PC-9 (cell line): Measurements from ENCODE around the gene SEMA6C. TPM values are rescaled to one million over a fixed set of nuclear protein-coding genes. Genes with fewer than 3 reads are reported as not detected.

Experiments
- BruUV-seq: library from RNA; stranded (reverse); fragments of 400-500 nt; replicated peaks from 2 replicates; lab custom pipeline; 2021; lab: Mats Ljungman, UMichigan
- CTCF ChIA-PET: fragments of 300-600 bp; sonication (Branson Sonifier 250); formaldehyde crosslinking; loops from one replicate; lab custom pipeline; 2022; ENCODE audit warnings: antibody characterized with exemption; lab: Charles Lee
- POLR2A ChIA-PET: fragments of 300-600 bp; sonication (Branson Sonifier 250); formaldehyde crosslinking; loops from one replicate; lab custom pipeline; 2022; ENCODE audit warnings: antibody characterized with exemption; ENCODE audit not compliant: unreplicated experiment; lab: Charles Lee
- DNase-seq, 2 experiments: peaks; one replicate each; pipeline versions ENCODE4 v3.0.0 to v3.0.0-alpha.2; 2015 to 2022; ENCODE audit warnings: mixed read lengths in 1 of 2
- H2AFZ ChIP-seq: fragments of 200-600 bp; sonication (generic); 2 replicates; pipeline ENCODE4 v1.8.1; 2017; ENCODE audit warnings: antibody characterized with exemption
- H3F3A ChIP-seq: fragments of 200-600 bp; sonication (generic); 2 replicates; pipeline ENCODE4 v1.8.1; 2017; ENCODE audit warnings: antibody characterized with exemption, mild to moderate bottlenecking, low read depth; ENCODE audit not compliant: insufficient read depth
- H3K27ac ChIP-seq: fragments of 200-600 bp; sonication (generic); 2 replicates; pipeline ENCODE4 v1.6.1; 2016; ENCODE audit warnings: mixed run types
- H3K27me3 ChIP-seq: fragments of 200-600 bp; sonication (generic); 2 replicates; pipeline ENCODE4 v1.6.1; 2016; ENCODE audit warnings: low read depth, mixed run types; ENCODE audit not compliant: insufficient read depth
- H3K36me3 ChIP-seq: fragments of 200-600 bp; sonication (generic); 2 replicates; pipeline ENCODE4 v1.6.1; 2016; ENCODE audit warnings: low read depth, mixed run types
- H3K4me1 ChIP-seq: fragments of 200-600 bp; sonication (generic); replicated peaks from 2 replicates; pipeline ENCODE4 v1.6.1; 2016; ENCODE audit warnings: mixed run types; ENCODE audit not compliant: insufficient read depth
- H3K4me2 ChIP-seq: fragments of 200-600 bp; sonication (generic); 2 replicates; pipeline ENCODE4 v1.6.1; 2017; ENCODE audit warnings: mixed run types
- H3K4me3 ChIP-seq: fragments of 200-600 bp; sonication (generic); 2 replicates; pipeline ENCODE4 v1.6.1; 2016; ENCODE audit warnings: mixed run types
- H3K79me2 ChIP-seq: fragments of 200-600 bp; sonication (generic); 2 replicates; pipeline ENCODE4 v1.6.1; 2017; ENCODE audit warnings: low read depth, mixed run types
- H3K9me2 ChIP-seq: fragments of 200-600 bp; sonication (generic); 2 replicates; pipeline ENCODE4 v1.8.1; 2017; ENCODE audit warnings: mild to moderate bottlenecking; ENCODE audit not compliant: insufficient read depth
- H3K9me3 ChIP-seq: fragments of 200-600 bp; sonication (generic); 2 replicates; pipeline ENCODE4 v1.8.1; 2016; ENCODE audit warnings: low read depth; ENCODE audit not compliant: insufficient read depth
- H4K20me1 ChIP-seq: fragments of 200-600 bp; sonication (generic); 2 replicates; pipeline ENCODE4 v1.8.1; 2017; ENCODE audit not compliant: insufficient read depth
- EZH2 ChIP-seq: fragments of 200-600 bp; sonication (generic); IDR thresholded peaks from 2 replicates; pipeline ENCODE4 v1.8.0; 2017; ENCODE audit warnings: antibody characterized with exemption, low read depth
- intact Hi-C: fragments of 100-400 bp; cut with micrococcal nuclease; formaldehyde crosslinking; loops from one replicate; pipeline ENCODE4 v1.10.0; 2022; ENCODE audit not compliant: unreplicated experiment
- total RNA-seq: library from RNA; stranded (reverse); gene quantifications from 2 replicates; pipeline ENCODE4 v1.2.3, GENCODE V29; 2021
- TF ChIP-seq, protein P1 (sequence below): fragments of 200-600 bp; sonication (generic); conservative IDR thresholded peaks from 2 replicates; pipeline ENCODE4 v1.6.1; 2017; ENCODE audit warnings: mixed run types, antibody characterized with exemption, mild to moderate bottlenecking, moderate library complexity

SEMA6C gene
- total RNA-seq, 1 experiment from 2014 or later: 5.6 TPM

DNA sequence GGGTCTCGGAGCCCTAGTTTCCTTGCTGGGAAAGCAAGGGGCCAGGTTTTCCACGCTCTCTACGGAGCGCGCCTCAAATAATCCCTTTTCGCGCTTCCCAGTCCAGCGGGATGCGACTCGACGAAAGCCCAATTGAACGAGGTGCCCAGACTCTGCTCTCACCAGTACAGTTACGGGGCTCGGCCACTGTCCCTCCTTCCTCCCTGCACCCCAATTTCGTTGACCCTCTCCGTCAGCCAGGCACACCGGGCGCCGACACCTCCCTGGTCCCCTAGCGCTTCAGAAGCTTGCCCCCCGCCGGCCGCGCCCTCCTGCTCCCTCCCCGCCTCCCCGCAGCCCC, 389 bp downstream of the SEMA6C start:
- no peaks in the 10 kb centered on the region for H3K9me2 ChIP-seq
- H3K4me3 ChIP-seq: peak overlapping the region; percentile 78
- H3K4me2 ChIP-seq: peak overlapping the region; percentile 98
- H4K20me1 ChIP-seq: no peaks in the 10 kb centered on the region
- no peaks in the 10 kb centered on the region for H3K9me3 ChIP-seq
- H3K27me3 ChIP-seq: no peaks in the 10 kb centered on the region
- POLR2A ChIA-PET: no interaction called here
- no peaks in the 10 kb centered on the region for H3K79me2 ChIP-seq
- intact Hi-C loops: loop anchor here (1.0 kb wide), 1 partner anchor 19 kb away; the partner anchor contains the start of gene LYSMD1
- H3F3A ChIP-seq: no peaks in the 10 kb centered on the region
- no peak for TF ChIP-seq EZH2
- TF ChIP-seq, protein P1, sequence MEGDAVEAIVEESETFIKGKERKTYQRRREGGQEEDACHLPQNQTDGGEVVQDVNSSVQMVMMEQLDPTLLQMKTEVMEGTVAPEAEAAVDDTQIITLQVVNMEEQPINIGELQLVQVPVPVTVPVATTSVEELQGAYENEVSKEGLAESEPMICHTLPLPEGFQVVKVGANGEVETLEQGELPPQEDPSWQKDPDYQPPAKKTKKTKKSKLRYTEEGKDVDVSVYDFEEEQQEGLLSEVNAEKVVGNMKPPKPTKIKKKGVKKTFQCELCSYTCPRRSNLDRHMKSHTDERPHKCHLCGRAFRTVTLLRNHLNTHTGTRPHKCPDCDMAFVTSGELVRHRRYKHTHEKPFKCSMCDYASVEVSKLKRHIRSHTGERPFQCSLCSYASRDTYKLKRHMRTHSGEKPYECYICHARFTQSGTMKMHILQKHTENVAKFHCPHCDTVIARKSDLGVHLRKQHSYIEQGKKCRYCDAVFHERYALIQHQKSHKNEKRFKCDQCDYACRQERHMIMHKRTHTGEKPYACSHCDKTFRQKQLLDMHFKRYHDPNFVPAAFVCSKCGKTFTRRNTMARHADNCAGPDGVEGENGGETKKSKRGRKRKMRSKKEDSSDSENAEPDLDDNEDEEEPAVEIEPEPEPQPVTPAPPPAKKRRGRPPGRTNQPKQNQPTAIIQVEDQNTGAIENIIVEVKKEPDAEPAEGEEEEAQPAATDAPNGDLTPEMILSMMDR: no peak
- peaks cover 5% of the 10 kb centered on the region for H3K4me1 ChIP-seq
- BruUV-seq: no TSS peak
- H2AFZ ChIP-seq: peak overlapping the region; percentile 91
- DNase-seq: no peak
- H3K36me3 ChIP-seq: no peaks in the 10 kb centered on the region
- no peak overlapping the region for H3K27ac ChIP-seq
- CTCF ChIA-PET: no interaction called here

DNA sequence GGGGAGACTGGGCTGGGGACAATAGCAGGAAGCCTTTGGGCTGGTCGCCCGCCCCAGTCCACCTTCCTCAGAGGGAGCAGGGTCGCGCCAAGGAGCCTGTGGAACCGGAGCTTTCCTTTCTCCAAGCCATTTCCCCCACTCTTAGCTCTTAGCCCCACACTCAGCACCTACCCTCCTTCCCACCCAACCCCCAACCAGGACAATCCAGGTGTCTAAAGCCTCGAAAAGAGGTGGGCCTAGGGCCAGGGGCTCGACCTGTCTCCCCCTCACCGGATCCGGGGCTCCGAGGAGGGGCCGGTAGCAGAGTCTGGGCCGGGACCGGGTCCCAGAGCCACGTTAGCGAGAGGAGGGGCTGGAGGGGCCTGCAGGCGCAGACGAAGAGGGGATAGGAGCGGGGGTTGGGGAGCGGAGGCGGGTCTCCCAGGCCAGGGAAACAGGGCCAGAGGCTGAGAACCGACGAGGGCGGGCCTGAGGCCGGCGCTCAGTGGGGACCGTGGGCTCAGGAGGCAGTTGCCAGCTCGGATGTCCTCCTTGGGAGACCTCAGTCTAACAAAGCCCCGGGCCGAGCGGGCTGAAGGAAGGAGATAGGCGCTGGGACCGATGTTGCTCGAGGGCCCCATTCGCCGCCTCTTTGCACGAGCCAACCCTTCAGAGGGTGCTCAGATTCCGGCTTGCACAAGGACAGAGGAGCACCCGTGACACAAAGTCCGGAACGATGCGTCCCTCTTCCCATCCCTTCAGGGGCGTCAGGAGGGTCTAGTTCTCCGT, 943 bp downstream of the SEMA6C start:
- H3K79me2 ChIP-seq: no peaks in the 10 kb centered on the region
- CTCF ChIA-PET: interaction anchor here (1.0 kb wide), 1 partner anchor 9 kb away, joined by 4 read pairs; no protein-coding TSS in a partner anchor

DNA sequence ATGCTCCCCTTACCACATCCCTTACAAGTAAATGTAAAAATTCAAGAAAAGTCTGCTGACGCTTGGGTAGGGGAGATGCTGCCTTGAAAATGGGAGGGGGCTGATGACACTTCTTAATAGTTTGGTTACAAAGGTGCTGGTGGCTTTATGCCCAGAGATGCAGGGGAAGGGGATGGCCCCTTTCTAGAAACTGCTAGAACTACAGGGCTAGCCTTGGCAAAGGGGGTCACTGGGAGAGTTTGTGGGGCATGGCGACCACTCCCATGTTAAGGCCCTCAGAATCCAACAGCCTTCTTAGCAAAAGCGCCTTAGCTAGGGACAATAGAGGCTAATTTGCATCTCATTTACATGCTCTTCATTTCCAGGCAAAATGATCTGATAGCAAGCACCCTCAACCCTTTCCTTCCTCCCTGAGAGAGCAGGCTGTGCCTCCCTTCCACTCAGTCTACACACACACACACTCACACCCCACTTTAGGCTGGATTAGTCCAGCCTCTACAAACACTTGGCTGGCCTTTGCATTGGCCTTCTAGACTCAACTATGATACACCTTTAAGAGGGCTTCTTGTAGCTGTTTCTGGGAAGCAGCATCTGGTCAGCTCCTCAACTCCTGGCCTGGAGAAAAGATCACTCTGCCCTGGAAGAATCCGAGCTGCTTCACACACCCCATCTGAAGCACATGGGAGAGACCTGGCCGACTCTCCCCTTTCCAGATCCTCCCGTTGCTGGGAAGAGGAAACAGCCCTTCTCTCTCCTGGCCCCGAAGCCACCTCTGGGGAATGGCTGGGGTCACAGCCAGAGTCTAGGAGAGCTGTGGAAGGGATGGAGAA, 1.7 kb downstream of the SEMA6C start:
- Histone ChIP-seq H3K27me3 (no peaks in the 10 kb centered on the region), H4K20me1 (no peaks in the 10 kb centered on the region), H3K4me3 (no peak overlapping the region), H3K4me2 (no peak overlapping the region), H3K9me3 (no peaks in the 10 kb centered on the region), H2AFZ (no peak overlapping the region), H3K79me2 (no peaks in the 10 kb centered on the region), H3K4me1 (peaks cover 5% of the 10 kb centered on the region), H3K36me3 (no peaks in the 10 kb centered on the region), H3F3A (no peaks in the 10 kb centered on the region), H3K27ac (no peak overlapping the region), H3K9me2 (no peaks in the 10 kb centered on the region)
- POLR2A ChIA-PET: interaction anchor here (0.6 kb wide), 1 partner anchor 50 kb away, joined by 3 read pairs; no protein-coding TSS in a partner anchor
- CTCF ChIA-PET: interaction anchor here (0.5 to 1.0 kb wide), 2 partner anchors 10 to 349 kb away, joined by 4 to 6 read pairs; no protein-coding TSS in a partner anchor
- DNase-seq: no peak
- no TSS peak for BruUV-seq
- intact Hi-C loops: no loop called here
- TF ChIP-seq, protein P1: no peak
- TF ChIP-seq EZH2: no peak

More for the DNA sequence above, 943 bp downstream of the SEMA6C start:
- Histone ChIP-seq H3K4me2 (peak overlapping the region; percentile 98), H3F3A (no peaks in the 10 kb centered on the region), H3K9me2 (no peaks in the 10 kb centered on the region), H4K20me1 (no peaks in the 10 kb centered on the region), H3K27ac (no peak overlapping the region), H3K36me3 (no peaks in the 10 kb centered on the region), H3K4me3 (peak overlapping the region; percentile 78; the same call in 1 of the 2 replicates), H3K27me3 (no peaks in the 10 kb centered on the region), H3K9me3 (no peaks in the 10 kb centered on the region), H3K4me1 (peaks cover 5% of the 10 kb centered on the region), H2AFZ (no peak overlapping the region)
- intact Hi-C loops: loop anchor here (1.0 kb wide), 1 partner anchor 20 kb away; the partner anchor contains the start of gene LYSMD1
- POLR2A ChIA-PET: interaction anchor here (0.6 kb wide), 1 partner anchor 50 kb away, joined by 3 read pairs; no protein-coding TSS in a partner anchor
- no TSS peak for BruUV-seq
- TF ChIP-seq EZH2: no peak
- TF ChIP-seq, protein P1: no peak
- DNase-seq: no peak
